Prostate gland (tissue), 2 donors: Measurements from ENCODE around the gene WDR55.

ENCODE experiments used
- CTCF ChIP-seq, 4 experiments: fragments of 200-600 bp in 2 of 4; fragments of 450-650 bp in 2 of 4; sonication (generic) in 2 of 4; IDR thresholded peaks; 1 replicate in 3 of 4; 2 replicates in 1 of 4; pipeline ENCODE4 v1.5.1; 2016 to 2019; ENCODE audit warnings: antibody characterized with exemption in 4 of 4, mild to moderate bottlenecking in 2 of 4, moderate library complexity in 2 of 4
- POLR2A ChIP-seq: fragments of 450-650 bp; IDR thresholded peaks from one replicate; pipeline ENCODE4 v1.6.1; 2016; ENCODE audit warnings: antibody characterized with exemption, mild to moderate bottlenecking
- POLR2AphosphoS5 ChIP-seq: sonication (generic); formaldehyde crosslinking; IDR thresholded peaks from one replicate; pipeline ENCODE4 v1.6.1; 2017; ENCODE audit warnings: antibody characterized with exemption

- TF ChIP-seq CTCF (IDR thresholded peaks at IDR 0.05) (no peak), POLR2A (no peak), POLR2AphosphoS5 (no peak)
Measured at GRCh38 chr5:140635291-140636257, 29.1 kb upstream of the WDR55 start.
